Stimulated activated CD4-positive, alpha-beta T cell treated with anti-CD3 and anti-CD28 coated beads, Interleukin-15, amount 100 ng/mL, for 1 hour (primary cell): Measurements from ENCODE around the gene CFAP99.
"Not testable (repeated sequence)": the region's sequence is repeated elsewhere in the genome, so short reads cannot be mapped to it uniquely, and the experiment has no call there.

Experiments used
- DNase-seq, 2 donors: peaks; one replicate each; pipeline ENCODE4 v3.0.0-alpha.2; 2020; ENCODE audit warnings: low read depth in 1 of 2, low spot score in 1 of 2

CFAP99 gene

GRCh38 chr4:2418650-2419571 lies at the start of gene CFAP99:
CFAP99 (plus strand) TSS chr4:2418955.
- DNase-seq: peak; percentile 96 to 98

GRCh38 chr4:2370597-2371320 lies 48.0 kb upstream of the CFAP99 start:
- DNase-seq: no peak

- no peak for DNase-seq
Measured at GRCh38 chr4:2371765-2372487, 46.8 kb upstream of the CFAP99 start.

GRCh38 chr4:2372488-2373030 lies 46.2 kb upstream of the CFAP99 start:
- DNase-seq: no peak

GRCh38 chr4:2373532-2373931 lies 45.2 kb upstream of the CFAP99 start:
- DNase-seq: no peak

- no peak for DNase-seq
Measured at GRCh38 chr4:2375427-2375826, 43.3 kb upstream of the CFAP99 start.

- no peak for DNase-seq
Measured at GRCh38 chr4:2377241-2377640, 41.5 kb upstream of the CFAP99 start.

GRCh38 chr4:2378401-2378800 lies 40.4 kb upstream of the CFAP99 start:
- no peak for DNase-seq

GRCh38 chr4:2378898-2379297 lies 39.9 kb upstream of the CFAP99 start:
- DNase-seq: no peak

GRCh38 chr4:2380589-2380988 lies 38.2 kb upstream of the CFAP99 start:
- DNase-seq: not testable (repeated sequence)

GRCh38 chr4:2382769-2383202 lies 36.0 kb upstream of the CFAP99 start:
- DNase-seq: not testable (repeated sequence)

GRCh38 chr4:2383220-2383631 lies 35.5 kb upstream of the CFAP99 start:
- DNase-seq: not testable (repeated sequence)

- DNase-seq: no peak
Measured at GRCh38 chr4:2383760-2384159, 35.0 kb upstream of the CFAP99 start.

GRCh38 chr4:2384245-2384644 lies 34.5 kb upstream of the CFAP99 start:
- DNase-seq: no peak

GRCh38 chr4:2385516-2385915 lies 33.2 kb upstream of the CFAP99 start:
- no peak for DNase-seq

- DNase-seq: no peak
Measured at GRCh38 chr4:2386717-2387116, 32.0 kb upstream of the CFAP99 start.

- DNase-seq: no peak
Measured at GRCh38 chr4:2387218-2387617, 31.5 kb upstream of the CFAP99 start.

GRCh38 chr4:2387829-2388228 lies 30.9 kb upstream of the CFAP99 start:
- DNase-seq: no peak

- DNase-seq: no peak
Measured at GRCh38 chr4:2388429-2389182, 30.1 kb upstream of the CFAP99 start.

GRCh38 chr4:2389691-2390090 lies 29.1 kb upstream of the CFAP99 start:
- DNase-seq: no peak
